Tibial nerve (tissue), 4 donors: ENCODE results near the gene KATNBL1.

Experiments
- CTCF ChIP-seq, 5 experiments: fragments of 200-600 bp in 3 of 5; fragments of 450-650 bp in 2 of 5; sonication (generic) in 3 of 5; IDR thresholded peaks; one replicate each; pipeline ENCODE4 v1.5.1; 2016 to 2019; ENCODE audit warnings: antibody characterized with exemption in 5 of 5, mild to moderate bottlenecking in 3 of 5, moderate library complexity in 2 of 5
- EP300 ChIP-seq, 2 donors: sonication (generic); formaldehyde crosslinking; IDR thresholded peaks; one replicate each; pipeline ENCODE4 v1.6.1; 2017; ENCODE audit warnings: antibody characterized with exemption in 2 of 2, mild to moderate bottlenecking in 1 of 2
- POLR2A ChIP-seq, 2 donors: fragments of 450-650 bp; IDR thresholded peaks; one replicate each; pipeline ENCODE4 v1.6.1; 2017; ENCODE audit warnings: antibody characterized with exemption in 2 of 2, mild to moderate bottlenecking in 2 of 2, moderate library complexity in 2 of 2

- no peak for TF ChIP-seq POLR2A (IDR thresholded peaks at IDR 0.05)
- no peak for TF ChIP-seq CTCF (IDR thresholded peaks at IDR 0.05)
- TF ChIP-seq EP300 (IDR thresholded peaks at IDR 0.05), result no peak
Measured at GRCh38 chr15:34188711-34189110, 21.2 kb downstream of the KATNBL1 start.
